Activated CD8-positive, alpha-beta memory T cell treated with anti-CD3 and anti-CD28 coated beads for 36 hours (primary cell): Measurements from ENCODE around the gene TUBGCP3. TPM values are rescaled to one million over a fixed set of nuclear protein-coding genes. Genes with fewer than 3 reads are reported as not detected.
"Not testable (repeated sequence)": the region's sequence is repeated elsewhere in the genome, so short reads cannot be mapped to it uniquely, and the experiment has no call there.

ENCODE experiments used
- CTCF ChIA-PET: fragments of 350-600 bp; sonication (Branson Sonifier 250); formaldehyde crosslinking; loops from one replicate; lab custom pipeline; 2021; ENCODE audit warnings: antibody characterized with exemption; lab: Charles Lee
- POLR2A ChIA-PET: fragments of 350-600 bp; sonication (Branson Sonifier 250); formaldehyde crosslinking; loops from one replicate; lab custom pipeline; 2021; ENCODE audit warnings: antibody characterized with exemption; lab: Charles Lee
- total RNA-seq, 2 experiments: library from RNA; stranded (reverse); gene quantifications; one replicate each; pipeline ENCODE4 v1.2.3, GENCODE V29; 2021

The TUBGCP3 gene
- total RNA-seq, 2 experiments from 2014 or later, result 43.1 to 44.0 TPM

DNA sequence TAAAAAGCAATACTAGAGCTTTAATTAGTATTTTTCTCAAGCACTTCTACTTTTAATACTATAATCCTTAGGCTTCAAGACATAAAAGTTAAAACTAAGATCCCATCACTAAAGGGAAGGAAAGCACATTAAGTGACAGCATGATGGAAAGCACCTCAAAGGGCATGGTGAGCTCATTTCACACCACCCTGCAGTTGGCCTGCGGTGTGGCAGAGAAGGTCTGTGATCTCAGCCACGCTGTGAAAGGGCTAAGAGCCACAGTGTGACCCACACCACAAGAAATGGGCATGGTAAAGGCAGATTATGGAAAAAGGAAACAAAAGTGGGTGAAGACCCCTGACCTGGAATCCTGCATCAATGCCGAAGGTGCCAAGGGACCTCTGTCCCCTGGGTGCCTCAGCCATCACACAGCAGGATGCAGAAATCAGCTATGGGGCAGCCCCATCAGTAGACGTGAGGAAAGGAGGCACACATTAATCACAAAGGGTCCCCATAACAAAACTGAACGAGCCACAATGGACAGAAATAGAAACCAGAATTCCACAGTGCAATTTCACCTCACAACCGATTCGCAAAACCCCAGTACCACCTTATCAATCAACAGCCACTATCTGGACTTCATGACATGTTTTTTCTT is 33.6 kb downstream of the TUBGCP3 start:
- POLR2A ChIA-PET, result no interaction called here
- CTCF ChIA-PET, result no interaction called here

DNA sequence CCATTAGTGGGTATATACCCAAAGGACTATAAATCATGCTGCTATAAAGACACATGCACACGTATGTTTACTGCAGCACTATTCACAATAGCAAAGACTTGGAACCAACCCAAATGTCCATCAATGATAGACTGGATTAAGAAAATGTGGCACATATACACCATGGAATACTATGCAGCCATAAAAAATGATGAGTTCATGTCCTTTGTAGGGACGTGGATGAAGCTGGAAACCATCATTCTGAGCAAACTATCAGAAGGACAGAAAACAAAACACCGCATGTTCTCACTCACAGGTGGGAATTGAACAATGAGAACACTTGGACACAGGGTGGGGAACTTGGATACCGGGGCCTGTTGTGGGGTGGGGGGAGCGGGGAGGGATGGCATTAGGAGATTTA is 39.0 kb downstream of the TUBGCP3 start:
- POLR2A ChIA-PET, CTCF ChIA-PET: not testable (repeated sequence)

DNA sequence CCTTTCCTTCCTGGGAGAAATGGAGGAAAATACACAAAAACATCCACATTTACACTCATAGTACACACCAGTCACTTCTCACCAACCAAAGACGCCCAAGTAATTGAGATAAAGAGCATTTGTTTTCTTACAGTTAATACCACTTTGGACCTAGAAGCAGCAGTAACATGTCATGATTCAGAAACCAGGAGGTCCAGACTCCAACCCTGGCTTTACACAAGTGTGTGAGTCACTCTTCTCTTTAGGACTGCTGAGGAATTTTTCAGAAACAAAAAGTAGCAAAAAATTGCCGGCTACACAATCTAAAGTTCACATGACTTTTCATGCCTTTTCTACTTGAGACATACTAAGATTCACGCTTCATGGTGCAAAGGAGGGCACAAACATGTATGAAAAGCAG is 42.1 kb downstream of the TUBGCP3 start:
- ChIA-PET CTCF (no interaction called here), POLR2A (no interaction called here)

DNA sequence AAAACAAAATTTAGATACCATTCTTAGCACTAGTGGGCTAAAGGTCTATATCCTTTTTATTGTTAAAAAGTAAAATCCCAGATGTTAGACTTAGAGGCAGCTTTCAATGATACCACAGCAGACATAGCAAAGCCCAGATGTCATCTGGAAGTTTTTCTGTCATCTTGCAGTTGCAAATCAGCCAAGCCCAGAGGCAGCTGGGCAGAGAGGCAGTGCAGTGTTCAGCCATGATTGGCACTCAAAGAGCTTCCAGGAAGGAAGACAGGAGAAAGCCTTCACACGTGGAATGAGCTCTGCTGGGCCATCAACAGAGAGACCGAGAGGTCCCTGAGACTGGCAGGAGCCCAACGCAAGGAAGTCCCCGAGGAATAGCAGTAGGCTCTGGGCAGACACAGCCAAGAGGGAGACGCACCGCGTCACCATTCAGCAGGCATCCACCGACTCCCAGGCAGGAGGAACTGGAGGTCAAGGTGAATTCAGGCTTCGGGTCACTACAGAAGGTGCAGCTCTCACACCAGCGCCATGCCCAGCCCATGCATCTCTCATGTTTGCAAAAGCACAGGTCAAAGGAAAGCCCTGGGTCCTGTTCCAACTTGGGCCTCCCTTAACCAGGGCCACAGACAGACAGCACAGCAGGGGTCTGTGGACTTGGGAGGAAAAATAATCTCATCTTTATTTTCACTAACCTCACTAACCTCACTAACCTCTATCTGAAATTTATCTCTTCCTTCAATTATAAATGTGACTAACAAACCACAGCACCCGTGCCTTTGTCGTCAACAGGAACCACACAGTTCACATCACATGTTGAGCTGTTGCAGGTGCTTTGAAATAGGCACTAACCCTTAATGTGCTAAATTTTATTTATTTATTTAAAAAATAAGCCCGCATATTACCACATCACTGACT is 54.9 kb downstream of the TUBGCP3 start:
- ChIA-PET POLR2A (no interaction called here), CTCF (no interaction called here)

DNA sequence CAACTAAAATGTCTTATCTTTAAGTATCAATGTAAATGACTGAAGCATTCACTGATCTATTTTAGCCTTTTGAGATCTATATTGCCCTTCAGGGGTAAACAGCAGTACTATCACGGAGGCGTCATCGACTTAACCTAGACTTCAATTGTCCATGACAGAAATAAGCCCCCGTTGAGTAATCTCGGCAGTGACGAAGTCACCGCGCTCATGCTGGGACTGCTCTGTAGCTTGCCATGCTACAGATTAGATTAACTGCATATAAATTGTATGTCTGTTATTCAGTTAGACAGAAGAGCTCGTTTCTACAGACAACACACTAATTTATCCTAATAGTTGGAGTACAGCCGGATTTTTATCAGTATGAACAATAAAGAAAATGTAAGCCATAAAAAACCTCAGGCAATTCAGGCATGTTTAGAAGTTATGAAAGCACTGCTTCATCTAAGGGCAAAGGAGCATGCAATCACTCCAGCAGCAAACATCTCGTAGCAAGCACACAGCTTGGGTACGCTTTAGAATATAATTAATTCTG is 56.6 kb downstream of the TUBGCP3 start:
- ChIA-PET POLR2A (no interaction called here), CTCF (no interaction called here)

DNA sequence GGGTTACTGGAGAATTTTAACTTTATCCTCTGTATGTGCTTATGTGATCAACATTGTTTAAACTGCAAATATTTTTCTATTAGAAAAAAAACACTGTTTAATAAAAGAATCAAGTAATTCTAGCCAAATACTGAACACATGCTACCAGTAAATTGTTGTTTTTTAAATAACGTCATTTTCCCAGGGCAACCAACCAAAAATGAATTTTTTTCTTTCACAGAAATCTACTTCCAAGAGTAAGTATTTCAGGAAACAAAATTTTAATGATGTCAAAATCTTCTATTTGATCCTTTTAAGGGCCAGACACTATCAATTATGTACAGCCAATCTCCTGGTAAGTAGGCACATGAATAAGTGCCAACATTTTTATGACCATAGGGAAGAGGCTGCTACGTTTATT is 57.1 kb downstream of the TUBGCP3 start:
- ChIA-PET POLR2A (no interaction called here), CTCF (no interaction called here)

DNA sequence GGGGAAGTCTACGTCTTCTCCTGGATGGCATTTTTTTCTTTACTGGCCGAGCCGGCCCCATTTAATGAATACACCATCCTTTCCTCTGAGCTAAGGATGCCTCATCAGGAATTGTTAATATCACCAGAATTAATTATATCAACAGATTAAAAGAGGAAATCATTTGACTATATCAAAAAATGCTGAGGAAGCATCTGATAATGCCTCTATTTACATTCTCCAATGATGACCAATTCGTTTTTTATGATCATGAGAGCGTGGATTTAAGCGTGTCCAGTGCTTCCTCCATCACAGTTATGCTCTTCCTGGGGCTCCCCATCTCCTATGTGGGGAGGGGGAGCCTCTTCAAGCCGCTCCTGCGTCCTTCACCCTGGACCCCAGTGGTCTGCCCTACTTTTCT is 58.7 kb downstream of the TUBGCP3 start:
- CTCF ChIA-PET, result no interaction called here
- POLR2A ChIA-PET, result no interaction called here

DNA sequence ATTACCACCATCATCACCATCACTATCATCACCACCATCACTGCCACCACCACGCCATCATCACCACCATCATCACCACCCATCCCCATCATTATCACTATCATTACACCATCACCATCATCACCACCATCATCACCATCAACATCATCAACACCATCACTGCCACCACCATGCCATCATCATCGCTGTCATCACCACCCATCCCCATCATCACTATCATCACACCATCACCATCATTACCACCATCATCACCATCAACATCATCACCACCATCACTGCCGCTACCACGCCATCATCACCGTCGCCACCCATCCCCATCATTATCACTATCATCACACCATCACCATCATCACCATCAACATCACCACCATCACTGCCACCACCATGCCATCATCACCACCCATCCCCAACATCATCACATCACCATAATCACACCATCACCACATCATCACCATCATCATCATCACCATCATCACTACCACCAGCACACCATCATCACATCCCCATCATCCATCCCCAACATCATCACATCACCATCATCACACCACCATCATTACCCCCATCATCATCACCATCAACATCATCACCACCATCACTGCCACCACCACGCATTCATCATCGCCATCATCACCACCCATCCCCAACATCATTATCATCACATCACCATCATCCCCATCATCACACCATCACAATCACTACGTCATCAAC is 61.7 kb downstream of the TUBGCP3 start:
- CTCF ChIA-PET, result no interaction called here
- POLR2A ChIA-PET, result no interaction called here

DNA sequence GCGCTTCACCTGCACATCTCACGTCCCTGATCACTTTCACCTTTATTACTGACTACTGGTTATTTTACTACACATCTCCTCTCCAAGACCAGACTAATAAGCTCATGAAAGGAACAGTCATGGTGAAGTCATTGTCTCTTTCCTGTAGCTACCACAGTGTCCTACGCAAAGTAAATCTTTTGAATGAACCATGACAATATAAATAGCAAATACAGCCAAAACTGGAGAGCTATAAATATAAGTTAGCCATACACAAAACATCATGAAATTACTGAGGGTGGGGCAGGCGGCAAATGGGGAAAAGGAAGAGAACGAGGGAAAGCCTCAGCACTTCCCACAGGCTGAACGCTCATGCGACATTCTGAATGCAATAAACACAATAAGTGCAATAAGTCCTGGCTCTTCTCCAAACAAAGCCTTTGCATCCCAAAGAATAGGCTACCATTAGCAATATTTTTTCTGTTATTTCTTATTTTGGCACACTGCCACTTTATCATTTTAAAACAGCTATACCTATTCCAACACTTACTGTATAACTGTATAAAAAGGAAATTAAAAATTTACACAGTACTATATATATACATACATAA is 62.5 kb downstream of the TUBGCP3 start:
- CTCF ChIA-PET, result no interaction called here
- POLR2A ChIA-PET, result no interaction called here

DNA sequence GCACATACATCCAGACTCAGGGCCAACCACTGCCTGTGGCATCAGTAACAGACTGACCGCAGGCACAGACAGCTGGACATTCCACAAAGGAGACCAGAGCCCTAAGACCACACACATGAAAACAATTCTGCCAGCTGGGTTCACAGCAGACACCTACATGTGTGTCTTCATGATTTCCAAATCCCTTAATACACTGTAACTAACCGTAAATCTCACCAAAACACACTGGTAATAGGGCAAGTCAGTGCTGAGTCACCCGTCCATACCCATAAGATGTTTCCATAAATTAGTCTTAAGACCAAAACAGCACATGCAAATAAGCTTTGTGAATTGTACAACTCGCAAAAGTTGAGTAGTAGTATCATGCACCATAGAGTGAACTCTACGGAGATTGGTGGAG is 65.4 kb downstream of the TUBGCP3 start:
- ChIA-PET POLR2A (interaction anchor here (0.5 kb wide), 1 partner anchor 21 kb away, joined by 3 read pairs; no protein-coding TSS in a partner anchor), CTCF (no interaction called here)

DNA sequence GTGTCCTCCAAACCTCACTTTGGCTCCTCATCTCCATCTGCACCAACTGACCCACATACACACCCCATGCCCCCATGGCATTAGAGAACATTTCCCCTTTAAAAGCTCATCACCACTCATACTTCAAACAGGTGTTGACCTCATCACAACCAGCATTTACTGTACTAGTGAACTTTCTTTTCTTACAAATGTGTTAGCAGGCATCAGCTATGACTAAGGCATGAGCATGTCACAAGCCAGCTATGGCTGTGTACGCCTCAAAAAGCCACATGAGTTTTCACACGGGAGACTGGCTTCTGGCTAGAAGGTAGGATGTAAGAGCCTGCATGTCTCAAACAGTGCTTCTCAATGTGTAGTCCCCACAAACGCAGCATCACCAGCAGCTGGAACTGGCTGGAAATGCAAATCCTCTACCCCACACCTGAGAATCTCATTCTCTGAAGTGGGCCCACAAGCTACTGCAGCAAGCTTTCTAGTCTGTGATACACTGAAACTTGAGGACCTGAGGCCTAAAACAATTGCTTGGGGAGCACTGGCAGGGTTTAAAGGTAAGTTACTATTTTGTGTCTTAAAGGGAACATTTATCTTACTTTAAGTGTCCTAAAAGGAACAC is 66.8 kb downstream of the TUBGCP3 start:
- ChIA-PET CTCF (no interaction called here), POLR2A (no interaction called here)

DNA sequence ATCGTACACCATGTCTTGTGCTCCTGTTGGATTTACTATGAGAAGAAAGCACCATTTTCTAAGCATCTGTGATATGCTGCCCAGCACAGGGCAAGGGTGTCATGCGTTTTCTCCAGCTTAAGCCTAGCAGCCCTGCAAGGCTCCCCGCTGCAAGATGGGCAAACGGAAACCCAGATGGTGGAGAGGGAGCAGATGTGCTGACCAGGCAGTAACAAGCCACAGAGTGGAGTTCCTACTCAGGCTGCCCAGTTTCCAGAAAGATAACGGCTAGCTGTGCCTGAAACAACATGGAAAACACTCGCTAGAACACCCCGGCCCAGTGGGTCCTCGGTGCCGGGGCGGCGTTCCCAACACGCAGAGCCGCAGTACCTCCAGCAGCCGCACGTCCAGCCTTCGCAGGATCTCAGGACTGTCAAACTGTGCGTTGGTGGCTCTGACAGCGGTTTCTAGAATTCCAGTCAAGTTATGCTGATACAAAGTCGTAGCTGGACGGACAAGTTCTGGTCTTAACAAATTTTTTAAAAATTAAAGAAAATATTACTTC is 68.4 kb downstream of the TUBGCP3 start:
- ChIA-PET POLR2A (no interaction called here), CTCF (no interaction called here)

DNA sequence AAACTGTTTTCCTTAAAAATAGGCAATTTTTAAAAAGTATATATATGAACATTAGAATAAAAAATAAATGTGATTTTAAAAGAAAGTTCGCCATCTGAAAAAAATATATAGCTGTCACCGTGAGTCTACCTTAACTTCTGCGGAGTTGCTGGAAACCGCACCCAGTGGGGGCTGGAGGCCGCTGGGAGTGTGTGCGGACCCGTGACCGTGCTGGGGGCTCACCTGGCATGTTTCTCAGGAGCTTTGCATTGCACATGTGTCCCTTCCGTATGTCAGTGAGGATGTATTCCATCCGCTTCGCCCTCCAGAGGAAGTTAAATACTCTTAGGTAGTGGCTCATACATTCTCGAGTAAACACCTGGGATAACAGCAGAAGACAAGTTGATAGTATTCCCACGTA is 71.7 kb downstream of the TUBGCP3 start:
- ChIA-PET POLR2A (no interaction called here), CTCF (no interaction called here)

DNA sequence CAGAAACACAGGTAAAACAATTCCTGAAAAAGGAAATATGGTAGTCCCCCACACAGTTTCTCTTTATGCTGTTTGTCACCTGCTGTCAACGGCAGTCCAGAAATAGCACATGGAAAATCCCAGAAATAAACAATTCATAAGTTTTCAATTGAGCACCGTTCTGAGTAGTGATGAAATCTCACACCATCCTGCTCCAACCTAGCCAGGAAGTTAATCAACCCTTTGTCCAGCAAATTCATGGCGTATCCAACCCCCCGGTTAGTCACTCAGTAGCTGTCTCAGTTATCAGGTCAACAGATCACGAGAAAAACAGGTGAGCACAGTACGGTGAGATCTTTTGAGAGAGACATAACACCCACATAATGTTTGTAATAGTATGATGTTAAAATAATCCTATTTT is 74.2 kb downstream of the TUBGCP3 start:
- ChIA-PET CTCF (no interaction called here), POLR2A (no interaction called here)

DNA sequence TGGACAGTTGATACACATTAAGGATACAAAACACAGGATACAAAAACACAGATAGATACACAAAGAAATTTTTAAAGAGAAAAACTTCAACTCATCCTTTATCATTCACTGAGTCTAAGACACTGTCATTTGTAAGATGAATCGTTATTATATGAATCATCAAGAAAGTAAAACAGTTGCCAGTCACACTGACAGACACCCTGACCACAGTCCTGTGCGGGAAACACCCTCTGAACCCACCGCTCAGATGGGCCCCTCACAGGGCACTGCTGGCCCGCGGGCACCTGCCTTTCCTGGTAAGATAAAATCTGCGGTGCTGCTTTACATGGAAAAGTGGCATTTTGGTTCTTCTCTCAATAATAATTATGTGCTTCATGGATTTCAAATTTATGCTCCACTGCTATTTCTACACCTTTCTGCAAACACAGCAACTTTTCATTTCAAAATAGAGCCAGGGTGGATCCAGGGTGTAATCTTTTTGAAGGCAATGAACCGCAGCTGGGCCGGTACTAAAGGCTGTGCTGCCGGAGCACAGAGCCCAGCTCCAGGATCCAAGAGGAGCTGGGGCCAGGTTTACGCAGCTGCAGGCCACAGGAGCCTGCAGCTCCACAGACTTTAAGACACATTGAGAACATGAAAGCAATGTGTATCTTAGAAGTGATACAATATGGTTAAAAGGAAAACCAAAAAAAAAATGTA is 76.8 kb downstream of the TUBGCP3 start:
- POLR2A ChIA-PET, result no interaction called here
- CTCF ChIA-PET, result no interaction called here

DNA sequence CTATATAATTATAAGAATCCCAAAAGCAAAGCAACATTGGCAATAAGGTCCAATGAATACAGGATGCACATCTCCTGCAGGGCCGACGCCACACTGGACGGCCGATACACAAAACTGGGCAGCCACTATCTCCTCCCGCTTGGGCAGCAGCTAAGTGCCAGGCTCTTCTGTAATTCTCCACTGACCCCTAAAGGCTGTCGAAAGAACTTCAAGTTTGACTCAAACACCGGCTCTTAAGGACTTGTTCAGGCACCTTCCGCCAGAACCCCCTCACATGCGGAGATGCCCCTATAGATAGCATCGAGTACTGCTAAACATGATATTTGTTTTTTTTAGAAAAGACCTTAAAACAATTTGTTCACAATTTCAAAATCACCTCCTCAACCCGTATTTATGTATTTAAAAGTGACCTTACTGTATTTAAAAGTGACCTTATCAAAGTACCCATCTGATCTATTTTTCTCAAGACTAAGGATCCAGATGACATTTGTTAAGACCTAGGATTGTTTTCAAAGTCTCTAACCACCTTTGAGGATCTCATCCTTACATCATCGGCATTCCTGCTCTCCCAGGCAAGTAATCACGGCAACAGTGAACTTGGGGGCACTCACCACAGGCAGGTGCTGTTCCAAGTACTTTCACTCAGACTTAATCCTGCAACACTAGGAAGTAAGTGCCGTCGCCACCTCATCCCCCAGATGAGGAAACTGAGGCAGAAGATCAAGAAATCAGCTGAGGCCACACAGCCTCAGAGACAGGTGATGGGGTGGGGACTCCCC is 77.8 kb downstream of the TUBGCP3 start:
- POLR2A ChIA-PET, result no interaction called here
- CTCF ChIA-PET, result no interaction called here

DNA sequence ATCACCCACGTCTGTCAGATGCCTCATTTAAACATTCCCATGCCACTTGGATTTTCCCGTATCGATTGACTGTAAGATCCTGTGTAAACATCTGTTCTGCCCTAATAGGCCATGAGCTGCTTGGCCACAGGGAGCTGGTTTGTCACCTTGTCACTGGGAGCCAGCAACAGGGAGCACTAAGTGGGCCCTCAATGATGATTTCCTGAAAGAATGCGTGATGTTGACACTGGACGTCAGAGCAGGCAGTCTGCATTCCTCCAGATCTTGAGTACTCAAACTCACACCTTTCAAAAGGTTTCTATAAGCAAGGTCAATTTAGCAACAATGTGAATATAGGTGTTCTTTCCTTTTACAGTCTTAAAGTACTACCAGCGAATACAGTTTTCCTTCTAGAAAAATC is 78.8 kb downstream of the TUBGCP3 start:
- CTCF ChIA-PET, result interaction anchor here (0.5 kb wide), 1 partner anchor 80 kb away, joined by 3 read pairs; no protein-coding TSS in a partner anchor
- POLR2A ChIA-PET, result no interaction called here

DNA sequence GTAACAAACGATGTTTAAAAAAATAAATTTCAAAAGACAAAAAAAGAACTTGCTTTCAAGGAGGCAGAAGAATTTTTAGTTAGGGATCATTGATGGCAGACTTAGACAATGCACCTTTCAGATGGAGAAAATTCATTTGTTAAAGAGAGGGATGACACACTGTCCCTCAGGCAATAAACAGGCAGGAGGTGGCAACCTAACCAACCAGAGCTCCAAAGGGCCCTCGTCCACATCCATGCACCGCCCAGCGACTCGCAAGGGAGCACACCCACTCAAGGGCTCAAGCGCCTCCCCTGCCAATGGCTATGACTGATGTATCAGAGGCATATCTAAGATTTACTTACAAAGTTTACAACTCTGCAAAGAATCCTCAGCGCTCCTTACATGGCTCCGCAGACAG is 81.9 kb downstream of the TUBGCP3 start:
- ChIA-PET POLR2A (no interaction called here), CTCF (no interaction called here)
